ENCODE results near the gene UBAP1L. TPM values are rescaled to one million over a fixed set of nuclear protein-coding genes. Genes with fewer than 3 reads are reported as not detected.
"Not testable (repeated sequence)": the region's sequence is repeated elsewhere in the genome, so short reads cannot be mapped to it uniquely, and the experiment has no call there.

Gene UBAP1L
- total RNA-seq, 1 donor from 2014 or later = 10.9 TPM

GRCh38 chr15:65044724-65045481, 70.1 kb downstream of the UBAP1L start, which contains the start of gene SLC51B:
Gene SLC51B (plus strand): TSS chr15:65045387. CDS start chr15:65050005, 4,618 bp downstream.
- Mint-ChIP-seq H3K9me3 (no peaks in the 10 kb centered on the region), H3K27ac (no peak within 1 kb of the TSS)

GRCh38 chr15:65044218-65044617, 70.8 kb downstream of the UBAP1L start:
- not testable (repeated sequence) for H3K4me3 Mint-ChIP-seq; H3K4me1 Mint-ChIP-seq; H3K27me3 Mint-ChIP-seq (ENCODE audit: low read depth); DNase-seq (ENCODE audit: low spot score in 2 of 2, unreplicated experiment in 2 of 2); H3K27ac Mint-ChIP-seq; H3K36me3 Mint-ChIP-seq; H3K9me3 Mint-ChIP-seq

More at GRCh38 chr15:65044724-65045481, 70.1 kb downstream of the UBAP1L start, which contains the start of gene SLC51B:
- Mint-ChIP-seq H3K4me1 (peaks cover 13% of the 10 kb centered on the region), H3K36me3 (no peaks in the 10 kb centered on the region), H3K27me3 (ENCODE audit: low read depth) (no peaks in the 10 kb centered on the region), H3K4me3 (no peak within 1 kb of the TSS)
- TF ChIP-seq CTCF (IDR thresholded peaks at IDR 0.05; ENCODE audit: unreplicated experiment) = no peak
- DNase-seq (ENCODE audit: low spot score in 2 of 2, unreplicated experiment in 2 of 2) = no peak

- no peak overlapping the region for H3K27ac Mint-ChIP-seq
- no peak for TF ChIP-seq CTCF (IDR thresholded peaks at IDR 0.05; ENCODE audit: unreplicated experiment)
- no peak for DNase-seq (ENCODE audit: low spot score in 2 of 2, unreplicated experiment in 2 of 2)
- H3K4me3 Mint-ChIP-seq = no peak overlapping the region
- no peaks in the 10 kb centered on the region for H3K36me3 Mint-ChIP-seq
- H3K4me1 Mint-ChIP-seq = peaks cover 1% of the 10 kb centered on the region
- H3K9me3 Mint-ChIP-seq = no peaks in the 10 kb centered on the region
- H3K27me3 Mint-ChIP-seq (ENCODE audit: low read depth) = no peaks in the 10 kb centered on the region
Measured at GRCh38 chr15:65042776-65043327, 72.1 kb downstream of the UBAP1L start.

Other genes with a start within 250 kb of the UBAP1L start
- gene ANKDD1A, start 203.3 kb downstream of the UBAP1L start, total RNA-seq = 3.7 to 4.1 TPM (median 4.1 TPM) in 3 replicates
- 89.4 to 101 TPM (median 94.8 TPM) in 3 replicates for gene SPG21, start 125.3 kb downstream of the UBAP1L start, total RNA-seq
- 15.8 to 20.0 TPM (median 17.8 TPM) in 3 replicates for gene MTFMT, start 85.6 kb downstream of the UBAP1L start, total RNA-seq
- gene SLC51B, start 69.8 kb downstream of the UBAP1L start, total RNA-seq = not detected in 3 replicates
- 11.7 to 14.0 TPM (median 12.0 TPM) in 3 replicates for gene RASL12, start 47.2 kb downstream of the UBAP1L start, total RNA-seq
- gene KBTBD13, start 38.5 kb downstream of the UBAP1L start, total RNA-seq = 0.09 to 0.11 TPM in 2 of 3 replicates, not detected in the other
- 29.9 to 34.5 TPM (median 32.7 TPM) in 3 replicates for gene PDCD7, start 18.6 kb upstream of the UBAP1L start, total RNA-seq
- 56.3 to 60.8 TPM (median 58.7 TPM) in 3 replicates for gene CLPX, start 70.1 kb upstream of the UBAP1L start, total RNA-seq
- 0.95 to 1.3 TPM (median 1.2 TPM) in 3 replicates for gene CILP, start 96.3 kb upstream of the UBAP1L start, total RNA-seq
- gene PARP16, start 171.7 kb upstream of the UBAP1L start, total RNA-seq = 17.7 to 21.0 TPM (median 18.6 TPM) in 3 replicates
- not detected in 3 replicates for gene RNU5A-1, start 180.9 kb upstream of the UBAP1L start, total RNA-seq
- gene RNU5B-1, start 189.5 kb upstream of the UBAP1L start, total RNA-seq = 16.2 to 27.9 TPM (median 19.7 TPM) in 3 replicates